H1 (cell line): ENCODE data around the gene PANX2. TPM values are rescaled to one million over a fixed set of nuclear protein-coding genes. Genes with fewer than 3 reads are reported as not detected.

Source experiments
- CTCF ChIA-PET: fragments of 300-600 bp; sonication (Branson Sonifier 250); formaldehyde crosslinking; loops from one replicate; lab custom pipeline; 2021; ENCODE audit not compliant: partially characterized antibody; lab: Charles Lee
- POLR2A ChIA-PET: fragments of 300-600 bp; sonication (Branson Sonifier 250); formaldehyde crosslinking; loops from one replicate; lab custom pipeline; 2021; ENCODE audit warnings: inconsistent platforms; ENCODE audit not compliant: partially characterized antibody; lab: Charles Lee
- DNase-seq, 2 experiments: peaks; one replicate each; pipeline versions ENCODE4 v3.0.0 to v3.0.0-alpha.2; 2010 to 2022; ENCODE audit warnings: low spot score in 2 of 2, low read depth in 1 of 2, mixed read lengths in 1 of 2
- FAIRE-seq: peaks from 2 replicates; lab custom pipeline; 2011; peaks lifted over from hg19 to GRCh38; lab: Jason Lieb, UNC
- H2AFZ ChIP-seq: 2 replicates; pipeline ENCODE4 v1.8.1; 2012; ENCODE audit warnings: low read length, inconsistent platforms
- H2AK5ac ChIP-seq: 2 replicates; pipeline ENCODE4 v1.6.1; 2013; ENCODE audit warnings: low read depth, low read length
- H2BK120ac ChIP-seq: replicated peaks from 2 replicates; pipeline ENCODE3; 2013; ENCODE audit warnings: low read depth, low read length, inconsistent platforms
- H2BK12ac ChIP-seq: 2 replicates; pipeline ENCODE4 v1.6.1; 2013; ENCODE audit warnings: low read depth, low read length
- H2BK15ac ChIP-seq: 2 replicates; pipeline ENCODE4 v1.6.1; 2013; ENCODE audit warnings: low read length
- H2BK20ac ChIP-seq: 2 replicates; pipeline ENCODE4 v1.6.1; 2013; ENCODE audit warnings: low read length
- H2BK5ac ChIP-seq: 2 replicates; pipeline ENCODE4 v1.6.1; 2013; ENCODE audit warnings: low read depth, low read length
- H3K14ac ChIP-seq: 2 replicates; pipeline ENCODE4 v1.6.1; 2013; ENCODE audit warnings: inconsistent platforms; ENCODE audit not compliant: insufficient read length
- H3K18ac ChIP-seq: 2 replicates; pipeline ENCODE4 v1.6.1; 2013; ENCODE audit warnings: low read length; ENCODE audit errors: extremely low read depth
- H3K23ac ChIP-seq: 2 replicates; pipeline ENCODE4 v1.6.1; 2013; ENCODE audit warnings: inconsistent platforms; ENCODE audit not compliant: insufficient read length
- H3K23me2 ChIP-seq: 2 replicates; pipeline ENCODE4 v1.6.1; 2013; ENCODE audit warnings: low read depth, low read length
- H3K27ac ChIP-seq: 2 replicates; pipeline ENCODE4 v1.6.1; 2011; ENCODE audit warnings: low read depth, low read length, inconsistent platforms
- H3K27me3 ChIP-seq, 4 experiments: replicated peaks in 1 of 4; 1 replicate in 1 of 4; 2 replicates in 3 of 4; pipeline versions ENCODE4 v1.6.1 to v1.8.1; 2011 to 2013; ENCODE audit warnings: low read length in 3 of 4, mild to moderate bottlenecking in 3 of 4, inconsistent platforms in 2 of 4, mixed read lengths in 2 of 4, moderate library complexity in 1 of 4; ENCODE audit not compliant: control insufficient read depth in 3 of 4, insufficient read depth in 3 of 4; ENCODE audit errors: extremely low read depth in 1 of 4
- H3K36me3 ChIP-seq, 4 experiments: 2 replicates each; pipeline versions ENCODE4 v1.6.1 to v1.8.1; 2011 to 2013; ENCODE audit warnings: mild to moderate bottlenecking in 4 of 4, low read length in 3 of 4, moderate library complexity in 2 of 4, control low read depth in 1 of 4, inconsistent platforms in 1 of 4; ENCODE audit not compliant: insufficient read depth in 4 of 4, control insufficient read depth in 2 of 4
- H3K4ac ChIP-seq: replicated peaks from 2 replicates; pipeline ENCODE3; 2013; ENCODE audit warnings: low read length, low read depth, mixed read lengths, inconsistent platforms; ENCODE audit not compliant: insufficient read length
- H3K4me1 ChIP-seq, 4 experiments: replicated peaks in 1 of 4; 1 replicate in 1 of 4; 2 replicates in 3 of 4; pipeline versions ENCODE4 v1.6.1 to v1.8.1; 2011 to 2013; ENCODE audit warnings: low read length in 3 of 4, inconsistent platforms in 2 of 4, mixed read lengths in 1 of 4; ENCODE audit not compliant: insufficient read depth in 4 of 4, control insufficient read depth in 3 of 4
- H3K4me2 ChIP-seq, 2 experiments: 2 replicates each; pipeline versions ENCODE4 v1.6.1 to v1.8.1; 2011 to 2013; ENCODE audit warnings: low read depth in 2 of 2, low read length in 2 of 2, control low read depth in 1 of 2, inconsistent platforms in 1 of 2, mild to moderate bottlenecking in 1 of 2; ENCODE audit not compliant: insufficient read depth in 1 of 2
- H3K4me3 ChIP-seq, 4 experiments: fragments of 200-600, 300-600 bp in 1 of 4; sonication (generic), shearing (Covaris generic), sonication (Bioruptor Twin) in 1 of 4; 2 replicates each; pipeline versions ENCODE4 v1.5.1 to v1.8.1; 2011 to 2016; ENCODE audit warnings: low read length in 4 of 4, low read depth in 3 of 4, control low read depth in 2 of 4, inconsistent platforms in 2 of 4, mild to moderate bottlenecking in 2 of 4, mixed read lengths in 1 of 4, moderate library complexity in 1 of 4; ENCODE audit not compliant: insufficient read depth in 2 of 4; ENCODE audit errors: extremely low read depth in 1 of 4
- H3K56ac ChIP-seq: replicated peaks from 2 replicates; pipeline ENCODE3; 2013; ENCODE audit warnings: low read depth, mild to moderate bottlenecking, mixed read lengths, low read length, inconsistent platforms; ENCODE audit not compliant: insufficient read length
- H3K79me1 ChIP-seq: 2 replicates; pipeline ENCODE4 v1.6.1; 2013; ENCODE audit warnings: low read depth, low read length, control low read depth
- H3K79me2 ChIP-seq, 2 experiments: 2 replicates each; pipeline versions ENCODE4 v1.6.1 to v1.8.1; 2012 to 2013; ENCODE audit warnings: low read length in 2 of 2, mild to moderate bottlenecking in 2 of 2, inconsistent platforms in 1 of 2; ENCODE audit not compliant: insufficient read depth in 2 of 2, control insufficient read depth in 1 of 2
- H3K9ac ChIP-seq, 4 experiments: replicated peaks in 1 of 4; 1 replicate in 1 of 4; 2 replicates in 3 of 4; pipeline versions ENCODE4 v1.6.1 to v1.8.1; 2011 to 2013; ENCODE audit warnings: low read depth in 3 of 4, low read length in 3 of 4, control low read depth in 2 of 4, mild to moderate bottlenecking in 2 of 4, moderate library complexity in 2 of 4, inconsistent platforms in 1 of 4; ENCODE audit errors: extremely low read depth in 1 of 4
- H3K9me3 ChIP-seq, 2 experiments: 2 replicates each; pipeline versions ENCODE4 v1.6.1 to v1.8.1; 2012 to 2013; ENCODE audit warnings: mild to moderate bottlenecking in 2 of 2, moderate library complexity in 2 of 2, control low read depth in 1 of 2, inconsistent platforms in 1 of 2, low read depth in 1 of 2, low read length in 1 of 2, mixed read lengths in 1 of 2; ENCODE audit not compliant: insufficient read depth in 2 of 2
- H4K20me1 ChIP-seq, 2 experiments: replicated peaks in 1 of 2; 2 replicates each; pipeline versions ENCODE3 to v1.8.1; 2011 to 2013; ENCODE audit warnings: inconsistent platforms in 2 of 2, low read length in 2 of 2, mild to moderate bottlenecking in 1 of 2; ENCODE audit not compliant: insufficient read depth in 2 of 2, control insufficient read depth in 1 of 2
- H4K5ac ChIP-seq: 2 replicates; pipeline ENCODE4 v1.6.1; 2013; ENCODE audit warnings: low read length, low read depth, mixed read lengths, inconsistent platforms; ENCODE audit not compliant: insufficient read length
- H4K8ac ChIP-seq: 2 replicates; pipeline ENCODE4 v1.8.0; 2013; ENCODE audit warnings: mild to moderate bottlenecking, moderate library complexity, low read length, inconsistent platforms; ENCODE audit not compliant: insufficient read depth; ENCODE audit errors: extremely low read depth
- H4K91ac ChIP-seq: replicated peaks from 2 replicates; pipeline ENCODE3; 2013; ENCODE audit warnings: low read length, mixed read lengths, inconsistent platforms; ENCODE audit not compliant: insufficient read length
- YY1 ChIP-seq: IDR thresholded peaks from 2 replicates; pipeline ENCODE4 v1.6.1; 2011; ENCODE audit warnings: low read depth, mild to moderate bottlenecking, low read length
- WGBS, 2 experiments: shearing (Covaris generic) in 1 of 2; methylation state at CpG; one replicate each; pipeline versions ENCODE4 v1.1.6 to v1.1.7; 2013 to 2015; ENCODE audit warnings: low lambda C conversion rate in 2 of 2, mixed read lengths in 2 of 2, inconsistent platforms in 1 of 2, low coverage in 1 of 2, missing lambda C conversion rate in 1 of 2; ENCODE audit not compliant: insufficient replicate concordance in 2 of 2, insufficient coverage in 1 of 2, insufficient read length in 1 of 2; ENCODE audit errors: extremely low coverage in 1 of 2, missing lambda C conversion rate in 1 of 2; 5-methylcytosine and 5-hydroxymethylcytosine counted together
- polyA plus RNA-seq, 7 experiments: library from polyadenylated mRNA; depleted of rRNA in 3 of 7; stranded (reverse) in 5 of 7; unstranded in 2 of 7; fragments of >200 nt in 5 of 7; fragments of 200-250 nt in 2 of 7; gene quantifications; 1 replicate in 5 of 7; 2 replicates in 1 of 7; 4 replicates in 1 of 7; pipeline versions ENCODE4 v1.2.1 to v1.2.3, GENCODE V29; 2011 to 2013; ENCODE audit warnings: missing spikeins in 2 of 7, mixed read lengths in 2 of 7
- total RNA-seq: library from RNA; stranded (reverse); fragmentation: NEBNext Ultra II Directional; extraction: Animal tissue kit (Norgen Biotek cat#: 25700); gene quantifications from 2 replicates; pipeline ENCODE4 v1.2.1, GENCODE V29; 2021

PANX2 gene
- total and polyA plus RNA-seq, 2 of the 8 experiments (the other 6 are each of a cell fraction or from before 2014, with no cell fraction given) = 3.5 to 5.0 TPM

DNA sequence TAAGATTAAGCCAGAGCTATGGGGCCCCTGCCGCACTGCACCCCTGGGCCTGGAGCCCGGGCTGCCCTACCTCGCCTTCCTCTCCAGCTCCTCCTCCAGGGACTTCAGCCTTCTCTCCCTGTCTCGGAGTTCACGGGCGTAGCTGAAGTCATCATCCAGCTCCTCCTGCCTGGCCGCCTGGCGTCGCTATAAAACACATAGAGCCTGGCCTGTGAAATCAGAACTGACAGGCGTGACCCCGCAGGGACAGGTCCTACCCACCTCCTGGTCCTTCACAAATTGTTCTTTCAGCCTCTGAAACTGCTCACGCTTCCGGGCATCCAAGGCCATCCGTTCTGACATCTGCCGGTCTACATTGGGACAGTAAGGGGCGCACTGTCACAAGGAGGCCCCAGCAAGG is 53.5 kb downstream of the PANX2 start:
- POLR2A ChIA-PET = interaction anchor here (2.1 kb wide), 1 partner anchor 8 kb away, joined by 5 read pairs; no protein-coding TSS in a partner anchor

More for the DNA sequence above, 53.5 kb downstream of the PANX2 start:
- DNase-seq (no peak), FAIRE-seq (no peak)
- no peak overlapping the region for H2BK15ac ChIP-seq
- no peak overlapping the region for H3K4me2 ChIP-seq
- H3K9me3 ChIP-seq = no peaks in the 10 kb centered on the region; a peak in 1 of 4 replicates
- H3K56ac ChIP-seq = no peak overlapping the region
- H2BK120ac ChIP-seq = no peak overlapping the region
- H3K79me1 ChIP-seq = peaks cover 4% of the 10 kb centered on the region; the same call in 1 of the 2 replicates
- H3K23me2 ChIP-seq = no peaks in the 10 kb centered on the region
- H3K36me3 ChIP-seq = peaks cover 3 to 19% (median 11%) of the 10 kb centered on the region in 4 experiments
- no peak overlapping the region for H2AFZ ChIP-seq
- no peak overlapping the region for H3K23ac ChIP-seq
- no peak overlapping the region for H2AK5ac ChIP-seq
- no peak overlapping the region for H2BK12ac ChIP-seq
- no peak overlapping the region for H4K8ac ChIP-seq
- 93% methylated on average over 16 of the region's 16 CpGs; no CpG with 5 or more reads in 1 of the 2 experiments for WGBS, 2 experiments
- H4K5ac ChIP-seq = no peak overlapping the region
- CTCF ChIA-PET = interaction anchor here (1.6 to 9.2 kb wide), 2 partner anchors 16 to 17 kb away, joined by 3 to 77 read pairs; no protein-coding TSS in a partner anchor
- no peak overlapping the region for H2BK5ac ChIP-seq
- H3K18ac ChIP-seq = no peak overlapping the region
- H3K4ac ChIP-seq = no peak overlapping the region
- H2BK20ac ChIP-seq = no peak overlapping the region
- no peaks in the 10 kb centered on the region for H3K79me2 ChIP-seq
- H3K9ac ChIP-seq = no peak overlapping the region
- no peak overlapping the region for H3K27ac ChIP-seq
- H3K4me1 ChIP-seq = peaks cover 0 to 4% (median under 1%) of the 10 kb centered on the region in 4 experiments; a peak in 1 of 7 replicates
- no peak overlapping the region for H3K4me3 ChIP-seq
- no peak for TF ChIP-seq YY1
- no peak overlapping the region for H3K14ac ChIP-seq
- H3K27me3 ChIP-seq = no peaks in the 10 kb centered on the region
- H4K20me1 ChIP-seq = peaks cover 3 to 27% of the 10 kb centered on the region in 2 experiments
- H4K91ac ChIP-seq = no peak overlapping the region
